NCI-H1694 treated with DMSO at 0.1 percent for 48 hours (cell line): ENCODE data around the gene DYNC1LI1.

Experiments
- DNase-seq: peaks from one replicate; lab custom pipeline; 2025; lab: John Stamatoyannopoulos, UW

Gene DYNC1LI1

GRCh38 chr3:32570421-32571191, at the start of gene DYNC1LI1:
TSS of gene DYNC1LI1 (minus strand) at chr3:32570858. CDS start at chr3:32570770, 88 bp downstream.
- DNase-seq = peak; percentile 48

GRCh38 chr3:32619395-32619794, 48.7 kb upstream of the DYNC1LI1 start:
- DNase-seq = no peak

- DNase-seq = no peak
Measured at GRCh38 chr3:32616267-32616962, 45.8 kb upstream of the DYNC1LI1 start.

- no peak for DNase-seq
Measured at GRCh38 chr3:32614956-32615355, 44.3 kb upstream of the DYNC1LI1 start.

DNA sequence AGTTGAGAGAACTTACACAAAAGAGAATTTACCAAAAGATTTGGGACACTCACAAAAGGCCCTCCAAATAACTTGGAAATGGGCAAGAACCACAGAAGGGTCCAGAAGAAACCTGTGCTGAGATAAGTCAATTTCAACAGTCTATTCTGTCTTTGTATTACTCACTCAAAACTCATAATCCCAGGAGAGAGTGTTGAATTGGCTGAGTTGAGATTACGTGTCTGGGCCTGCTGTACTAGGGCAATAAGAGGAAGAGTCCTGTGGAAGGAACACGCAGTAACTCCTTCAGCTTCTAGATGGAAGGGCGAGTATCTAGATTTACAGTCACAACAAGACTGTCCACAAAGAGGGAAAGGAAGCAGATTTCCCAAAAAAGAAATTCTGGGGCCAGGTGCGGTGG, 42.5 kb upstream of the DYNC1LI1 start:
- no peak for DNase-seq

GRCh38 chr3:32612547-32612946, 41.9 kb upstream of the DYNC1LI1 start:
- DNase-seq = no peak

DNA sequence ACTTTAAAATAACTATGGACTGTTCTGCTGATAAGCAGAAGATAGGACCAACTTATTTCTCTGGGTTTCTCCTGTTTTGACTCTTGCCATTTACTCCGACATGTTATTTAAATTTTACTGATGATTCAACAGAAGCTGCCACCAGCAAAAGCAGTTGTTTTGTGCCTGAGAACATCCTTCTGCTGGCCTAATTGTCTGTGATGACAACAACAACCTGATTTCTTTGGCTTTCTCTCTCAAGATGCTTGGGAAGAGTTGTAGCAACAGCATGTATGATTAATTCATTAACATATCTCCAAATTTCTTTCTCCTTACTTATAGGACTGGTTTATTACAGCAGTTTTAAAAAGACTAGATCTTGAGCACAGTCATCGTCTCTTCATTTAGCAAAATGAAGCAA, 36.9 kb upstream of the DYNC1LI1 start:
- no peak for DNase-seq

- no peak for DNase-seq
Measured at GRCh38 chr3:32606960-32607359, 36.3 kb upstream of the DYNC1LI1 start.

DNA sequence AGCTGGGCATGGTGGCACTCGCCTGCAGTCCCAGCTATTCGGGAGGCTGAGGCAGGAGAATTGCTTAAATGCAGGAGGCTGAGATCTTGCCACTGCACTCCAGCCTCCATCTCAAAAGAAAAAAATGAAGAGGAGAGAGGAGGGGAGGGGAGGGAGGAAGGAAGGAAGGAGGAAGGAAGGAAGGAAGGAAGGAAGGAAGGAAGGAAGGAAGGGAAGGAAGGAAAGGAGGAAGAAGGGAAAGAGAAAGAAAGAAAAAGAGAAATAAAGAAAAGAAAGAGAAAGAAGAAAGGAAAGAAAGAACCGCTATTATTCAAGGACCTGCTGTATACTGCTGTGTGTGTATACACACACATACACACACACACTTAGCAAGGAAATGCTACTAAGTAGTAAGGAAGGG, 35.6 kb upstream of the DYNC1LI1 start:
- no peak for DNase-seq

DNA sequence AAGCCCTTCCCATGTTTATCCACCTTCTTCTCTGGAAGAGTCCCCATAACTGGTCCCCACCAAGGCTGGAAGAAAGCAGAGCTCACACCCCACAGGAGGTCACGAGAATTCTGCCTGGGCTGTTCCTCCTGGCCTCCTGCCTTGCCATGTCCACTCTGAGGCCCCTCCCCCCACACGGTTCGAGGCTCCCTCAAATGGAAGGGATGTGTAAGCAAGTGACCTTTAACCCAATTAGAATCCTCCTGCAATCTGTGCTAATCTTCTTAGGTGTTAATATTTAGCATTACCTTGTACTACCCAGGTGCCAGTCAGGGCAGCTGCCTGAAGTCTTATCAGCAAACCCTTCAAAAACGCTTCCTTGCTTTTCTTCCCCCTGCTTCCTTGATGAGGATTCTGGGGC, 32.4 kb upstream of the DYNC1LI1 start:
- DNase-seq = no peak

DNA sequence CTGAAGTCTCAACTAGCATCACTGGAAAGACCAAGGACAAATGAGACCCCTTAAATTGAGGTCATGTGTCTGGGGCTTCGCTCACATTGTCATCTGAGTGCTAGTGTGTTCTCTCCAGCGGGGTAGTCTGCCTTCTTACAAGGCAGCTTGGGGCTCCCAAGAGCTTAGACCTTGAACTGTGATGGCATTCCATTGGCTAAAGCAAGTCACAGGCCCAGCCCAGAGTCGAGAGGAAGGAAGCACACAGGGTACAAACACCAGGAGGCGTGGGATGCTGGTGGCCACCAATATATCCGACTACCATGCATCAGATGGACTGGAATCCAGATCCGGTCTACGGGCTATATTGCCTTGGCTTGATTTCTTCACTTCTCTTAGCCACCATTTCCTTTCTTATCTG, 31.5 kb upstream of the DYNC1LI1 start:
- no peak for DNase-seq

DNA sequence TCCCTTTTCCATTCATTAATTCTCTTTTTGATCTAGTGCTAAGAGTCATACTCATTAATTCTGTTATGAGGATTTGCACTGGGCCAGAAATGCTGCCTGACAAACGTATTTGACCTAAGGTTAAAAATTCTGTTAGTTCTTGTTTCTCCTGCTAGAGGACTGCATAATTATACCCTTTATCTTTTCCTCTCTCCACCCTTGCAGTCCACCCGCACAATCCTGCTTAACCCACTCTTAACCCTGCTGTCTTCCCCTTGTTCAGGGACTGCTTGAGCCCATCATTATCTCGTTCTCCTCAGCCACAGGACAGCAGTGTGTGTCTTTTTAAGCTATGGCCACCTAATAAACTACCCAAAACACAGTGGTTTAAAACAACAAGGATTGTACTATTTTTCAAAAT, 31.1 kb upstream of the DYNC1LI1 start:
- DNase-seq = no peak

- no peak for DNase-seq
Measured at GRCh38 chr3:32597656-32598055, 27.0 kb upstream of the DYNC1LI1 start.

GRCh38 chr3:32596909-32597369, 26.3 kb upstream of the DYNC1LI1 start:
- no peak for DNase-seq

DNA sequence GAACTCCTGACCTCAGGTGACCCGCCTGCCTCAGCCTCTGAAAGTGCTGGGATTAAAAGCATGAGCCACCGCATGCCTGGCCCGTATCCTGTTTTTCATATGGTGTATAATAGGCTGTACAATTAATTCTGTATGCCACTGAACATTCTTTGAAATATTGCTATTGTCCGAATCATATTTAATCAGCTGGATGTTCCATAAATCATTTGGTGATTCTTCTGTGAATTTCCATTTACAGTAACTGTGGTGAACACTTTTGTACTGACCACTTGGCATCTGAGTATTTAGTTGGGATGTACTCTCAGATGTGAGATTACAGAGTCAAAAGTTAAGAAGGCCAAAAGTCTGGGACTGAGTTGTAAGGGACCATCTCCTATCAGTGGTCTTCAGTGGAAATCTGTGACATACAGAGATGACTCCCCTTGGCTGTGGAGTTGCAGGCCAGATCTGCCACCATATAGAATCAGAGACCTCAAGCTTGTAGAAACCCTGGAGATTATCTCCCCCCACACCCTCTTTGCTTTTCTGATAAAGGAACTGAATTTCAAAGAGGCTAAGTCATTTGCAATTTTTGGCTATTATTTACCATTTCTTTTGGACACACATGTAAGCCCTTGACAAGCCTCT, 25.7 kb upstream of the DYNC1LI1 start:
- no peak for DNase-seq

DNA sequence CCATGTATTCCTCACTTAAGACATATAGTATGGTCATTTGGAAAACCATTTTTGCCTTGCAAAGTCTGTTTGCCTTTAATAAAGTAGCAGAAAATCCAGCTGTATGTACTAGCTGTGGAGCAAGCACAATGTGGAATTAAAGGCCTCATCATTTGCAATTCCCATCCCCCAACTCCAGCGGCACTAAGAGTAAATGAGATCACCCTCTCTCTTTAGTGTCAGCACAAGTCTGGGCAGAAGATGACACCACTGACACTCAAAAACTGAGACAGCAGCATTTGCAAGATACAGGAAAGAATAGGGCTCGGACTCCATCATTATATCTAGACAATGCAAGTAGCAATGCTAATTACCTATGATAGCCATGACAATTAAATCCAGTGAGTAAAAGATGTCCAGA, 24.7 kb upstream of the DYNC1LI1 start:
- DNase-seq = no peak

DNA sequence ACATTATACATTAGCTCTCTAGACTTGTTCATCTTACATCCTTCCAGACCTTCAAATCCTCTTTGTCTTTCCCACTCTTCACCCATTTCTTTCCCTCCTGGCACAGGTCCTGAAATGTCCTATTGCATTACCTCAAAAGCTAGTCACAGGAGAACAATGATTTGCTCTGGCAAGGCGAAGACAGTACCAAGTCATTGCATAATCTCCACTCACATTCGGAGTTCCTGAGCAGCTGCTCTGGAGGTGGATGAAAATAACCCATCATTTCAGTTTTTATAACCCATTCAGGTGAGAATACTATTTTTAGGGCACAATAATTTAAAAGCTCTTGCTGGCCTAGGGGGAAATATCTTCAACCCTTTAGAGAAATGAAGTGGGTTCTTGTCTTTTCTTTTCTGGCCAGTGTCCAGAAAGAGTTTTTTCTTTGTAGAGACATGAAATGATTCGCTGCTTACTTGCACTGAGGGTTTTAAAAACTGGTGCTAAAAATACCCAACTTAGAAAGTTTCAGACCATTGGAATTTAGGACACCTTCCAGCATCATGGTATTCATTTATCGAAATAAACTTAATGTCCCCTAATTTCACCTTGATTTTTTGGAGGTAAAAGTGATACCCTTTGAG, 23.4 kb upstream of the DYNC1LI1 start:
- no peak for DNase-seq

- DNase-seq = no peak
Measured at GRCh38 chr3:32592696-32593353, 22.2 kb upstream of the DYNC1LI1 start.

DNA sequence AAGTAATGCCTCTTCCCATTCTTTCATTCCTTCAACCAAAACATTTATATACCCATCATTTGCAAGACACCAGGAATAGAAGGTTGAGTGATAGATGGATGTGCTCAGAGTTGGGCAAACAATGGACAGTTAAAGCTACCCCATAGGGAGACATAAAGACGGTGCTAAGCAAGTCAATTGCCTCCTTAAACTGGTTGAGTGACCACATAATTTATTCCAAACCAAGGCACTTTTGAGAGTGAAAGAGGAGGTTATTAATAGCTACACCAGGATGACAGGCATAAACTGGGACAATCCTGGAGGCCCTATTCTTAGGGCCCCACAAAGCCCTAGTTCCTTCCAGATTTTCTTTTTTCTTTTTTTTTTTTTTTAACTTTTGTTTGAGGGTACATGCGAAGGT, 21.4 kb upstream of the DYNC1LI1 start:
- no peak for DNase-seq

- DNase-seq = no peak
Measured at GRCh38 chr3:32591186-32591585, 20.5 kb upstream of the DYNC1LI1 start.

DNA sequence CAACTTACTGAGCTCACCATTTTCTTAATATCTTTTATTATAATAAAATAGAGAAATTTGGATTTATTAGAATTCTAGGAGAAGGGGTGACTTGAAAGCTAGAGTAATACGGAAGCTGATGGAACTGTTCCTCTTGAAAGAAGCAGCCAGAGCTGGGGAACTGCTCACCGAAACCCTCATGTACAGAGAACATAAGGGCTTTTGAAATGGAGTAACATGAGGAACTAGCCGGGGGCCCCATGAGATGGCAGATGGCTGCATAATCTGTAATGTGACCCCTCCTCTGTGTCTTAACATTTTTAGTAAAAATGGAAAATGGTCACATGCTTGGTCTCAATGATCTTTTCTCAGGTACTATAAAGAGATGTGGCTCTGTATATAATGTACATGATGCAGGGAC, 15.7 kb upstream of the DYNC1LI1 start:
- no peak for DNase-seq

GRCh38 chr3:32584660-32585059, 14.0 kb upstream of the DYNC1LI1 start:
- no peak for DNase-seq
